BLaER1 (cell line): ENCODE results near the gene VOPP1.

Source experiments
- H3K27ac ChIP-seq: shearing (Covaris generic); formaldehyde crosslinking; 2 replicates; pipeline ENCODE4 v1.8.1; 2022
- H3K27me3 ChIP-seq: shearing (Covaris generic); formaldehyde crosslinking; 2 replicates; pipeline ENCODE4 v1.8.1; 2022
- H3K36me3 ChIP-seq: shearing (Covaris generic); formaldehyde crosslinking; 2 replicates; pipeline ENCODE4 v1.8.1; 2022
- H3K4me1 ChIP-seq: shearing (Covaris generic); formaldehyde crosslinking; 2 replicates; pipeline ENCODE4 v1.8.1; 2022
- H3K4me2 ChIP-seq: shearing (Covaris generic); formaldehyde crosslinking; 2 replicates; pipeline ENCODE4 v1.8.1; 2022
- H3K4me3 ChIP-seq: shearing (Covaris generic); formaldehyde crosslinking; 2 replicates; pipeline ENCODE4 v1.8.1; 2022
- H3K9ac ChIP-seq: shearing (Covaris generic); formaldehyde crosslinking; 2 replicates; pipeline ENCODE4 v1.8.1; 2022
- H3K9me3 ChIP-seq: shearing (Covaris generic); formaldehyde crosslinking; 2 replicates; pipeline ENCODE4 v1.8.1; 2022
- H4K20me1 ChIP-seq: shearing (Covaris generic); formaldehyde crosslinking; 2 replicates; pipeline ENCODE4 v1.8.1; 2022
- Cebpa-rat ChIP-seq: shearing (Covaris generic); IDR thresholded peaks from 2 replicates; pipeline ENCODE4 v1.8.1; 2022

Gene VOPP1

GRCh38 chr7:55546814-55547213, 25.5 kb downstream of the VOPP1 start:
- H3K36me3 ChIP-seq: peaks cover 19% of the 10 kb centered on the region; the same call in 1 of the 2 replicates
- no peaks in the 10 kb centered on the region for H3K27me3 ChIP-seq
- H3K9me3 ChIP-seq: peaks cover 25% of the 10 kb centered on the region
- peak overlapping the region; percentile 61 for H3K4me2 ChIP-seq
- TF ChIP-seq Cebpa-rat: no peak
- H3K9ac ChIP-seq: no peak overlapping the region
- H3K4me3 ChIP-seq: no peak overlapping the region
- H4K20me1 ChIP-seq: peaks cover 45% of the 10 kb centered on the region
- H3K27ac ChIP-seq: peak overlapping the region; percentile 63
- peaks cover 46% of the 10 kb centered on the region for H3K4me1 ChIP-seq

- Histone ChIP-seq H3K4me1 (peaks cover 41% of the 10 kb centered on the region), H3K4me2 (no peak overlapping the region)
Observed at GRCh38 chr7:55545496-55545895, 26.8 kb downstream of the VOPP1 start.

GRCh38 chr7:55540226-55540858, 32.0 kb downstream of the VOPP1 start:
- H4K20me1 ChIP-seq: peaks cover 23% of the 10 kb centered on the region; the same call in 1 of the 2 replicates
- no peak overlapping the region for H3K4me2 ChIP-seq
- no peak overlapping the region for H3K27ac ChIP-seq
- peaks cover 21% of the 10 kb centered on the region for H3K9me3 ChIP-seq
- H3K36me3 ChIP-seq: peaks cover 23% of the 10 kb centered on the region; the same call in 1 of the 2 replicates
- no peaks in the 10 kb centered on the region for H3K27me3 ChIP-seq
- H3K4me3 ChIP-seq: no peak overlapping the region
- H3K9ac ChIP-seq: no peak overlapping the region
- peaks cover 44% of the 10 kb centered on the region for H3K4me1 ChIP-seq
- no peak for TF ChIP-seq Cebpa-rat

More at GRCh38 chr7:55545496-55545895, 26.8 kb downstream of the VOPP1 start:
- peaks cover 23% of the 10 kb centered on the region for H3K9me3 ChIP-seq
- no peak overlapping the region for H3K27ac ChIP-seq
- no peaks in the 10 kb centered on the region for H3K27me3 ChIP-seq
- peaks cover 24% of the 10 kb centered on the region; the same call in 1 of the 2 replicates for H3K36me3 ChIP-seq
- H4K20me1 ChIP-seq: peaks cover 37% of the 10 kb centered on the region
- no peak overlapping the region for H3K4me3 ChIP-seq
- H3K9ac ChIP-seq: no peak overlapping the region
- TF ChIP-seq Cebpa-rat: no peak

GRCh38 chr7:55539380-55539779, 32.9 kb downstream of the VOPP1 start:
- no peak for TF ChIP-seq Cebpa-rat
- H3K9me3 ChIP-seq: peaks cover 14% of the 10 kb centered on the region
- H3K4me3 ChIP-seq: no peak overlapping the region
- H4K20me1 ChIP-seq: peaks cover 32% of the 10 kb centered on the region
- no peak overlapping the region for H3K9ac ChIP-seq
- peaks cover 17% of the 10 kb centered on the region; the same call in 1 of the 2 replicates for H3K36me3 ChIP-seq
- peak overlapping the region; percentile 50 for H3K4me2 ChIP-seq
- no peak overlapping the region for H3K27ac ChIP-seq
- H3K27me3 ChIP-seq: no peaks in the 10 kb centered on the region
- H3K4me1 ChIP-seq: peaks cover 54% of the 10 kb centered on the region

DNA sequence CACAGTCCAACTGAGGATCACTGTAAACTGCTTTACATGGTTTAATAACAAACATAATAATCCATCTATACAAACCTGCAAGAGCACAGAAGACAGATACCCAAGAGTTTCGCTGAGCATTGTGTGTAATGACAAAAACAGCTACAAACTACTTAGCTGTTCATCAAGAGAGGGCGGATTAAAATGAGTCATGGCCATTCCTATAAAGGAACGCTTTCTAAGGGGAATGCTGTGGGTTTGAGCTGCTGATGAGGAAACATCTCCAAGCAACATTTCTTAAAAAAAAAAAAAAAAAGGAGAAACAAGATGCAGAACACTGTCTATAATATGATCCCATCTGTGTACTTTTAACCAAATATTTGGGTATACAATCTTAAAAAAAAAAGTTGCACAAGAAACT, 33.8 kb downstream of the VOPP1 start:
- no peak overlapping the region for H3K9ac ChIP-seq
- peak overlapping the region; percentile 95; the same call in 1 of the 2 replicates for H3K4me2 ChIP-seq
- no peak overlapping the region for H3K27ac ChIP-seq
- peaks cover 41% of the 10 kb centered on the region for H4K20me1 ChIP-seq
- no peak overlapping the region for H3K4me3 ChIP-seq
- peaks cover 62% of the 10 kb centered on the region for H3K4me1 ChIP-seq
- no peaks in the 10 kb centered on the region for H3K27me3 ChIP-seq
- no peak for TF ChIP-seq Cebpa-rat
- peaks cover 11% of the 10 kb centered on the region; the same call in 1 of the 2 replicates for H3K9me3 ChIP-seq
- peaks cover 10% of the 10 kb centered on the region; the same call in 1 of the 2 replicates for H3K36me3 ChIP-seq

GRCh38 chr7:55537458-55537990, 34.8 kb downstream of the VOPP1 start:
- Histone ChIP-seq H3K9me3 (peaks cover 9% of the 10 kb centered on the region; the same call in 1 of the 2 replicates), H3K4me1 (peaks cover 72% of the 10 kb centered on the region), H3K9ac (peak overlapping the region; percentile 30; the same call in 1 of the 2 replicates), H3K36me3 (peaks cover 7% of the 10 kb centered on the region; the same call in 1 of the 2 replicates), H3K27me3 (no peaks in the 10 kb centered on the region), H3K27ac (peak overlapping the region; percentile 93), H4K20me1 (peaks cover 50% of the 10 kb centered on the region), H3K4me3 (no peak overlapping the region), H3K4me2 (peak overlapping the region; percentile 95)
- TF ChIP-seq Cebpa-rat: no peak

DNA sequence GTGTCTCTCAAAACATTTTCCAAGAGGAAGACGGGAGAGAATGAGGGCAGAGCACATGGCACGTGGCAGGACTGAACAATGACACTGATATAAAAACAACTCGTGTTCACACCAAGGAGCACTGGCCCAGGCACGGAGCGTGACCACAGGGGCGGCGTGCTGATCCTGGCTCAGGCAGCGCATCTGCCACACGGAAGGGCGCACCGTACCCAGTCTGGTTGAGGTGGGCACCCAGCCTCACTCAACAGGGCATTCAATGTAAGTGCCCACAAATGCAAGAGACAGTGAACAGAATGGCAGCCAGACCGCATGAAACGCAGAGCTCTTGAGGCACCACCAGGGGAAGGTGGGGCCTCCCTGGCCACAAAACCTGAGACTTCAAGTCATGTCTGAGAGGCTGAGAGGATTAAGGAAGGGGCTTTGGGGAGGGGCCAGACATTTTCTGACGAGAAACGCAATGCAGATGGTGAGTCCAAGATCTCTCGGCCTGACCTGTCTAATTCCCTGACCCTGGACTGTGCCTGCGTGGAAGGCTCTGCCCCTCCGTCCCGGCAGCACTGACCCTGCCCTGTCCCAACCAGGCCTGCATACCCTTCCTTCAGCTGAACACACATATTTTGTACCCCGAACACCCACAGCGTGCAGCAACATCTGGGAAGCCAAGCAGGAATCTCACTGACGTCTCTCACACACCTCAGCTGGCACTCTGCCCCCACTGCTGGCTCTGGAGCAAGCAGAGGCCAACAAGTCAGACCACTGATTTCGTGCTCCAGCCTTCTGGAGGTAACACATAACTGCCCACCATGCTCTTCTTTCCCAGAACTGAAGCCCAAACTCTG, 35.5 kb downstream of the VOPP1 start:
- no peak for TF ChIP-seq Cebpa-rat
- H3K4me2 ChIP-seq: peak overlapping the region; percentile 95
- H3K9me3 ChIP-seq: 0 out of 2 replicates have a peak, but pooled peaks cover 6% of the 10 kb centered on the region
- no peak overlapping the region for H3K4me3 ChIP-seq
- peaks cover 7% of the 10 kb centered on the region; the same call in 1 of the 2 replicates for H3K36me3 ChIP-seq
- peaks cover 55% of the 10 kb centered on the region for H4K20me1 ChIP-seq
- H3K27me3 ChIP-seq: no peaks in the 10 kb centered on the region
- peaks cover 79% of the 10 kb centered on the region for H3K4me1 ChIP-seq
- H3K27ac ChIP-seq: peak overlapping the region; percentile 93
- H3K9ac ChIP-seq: peak overlapping the region; percentile 72; the same call in 1 of the 2 replicates

DNA sequence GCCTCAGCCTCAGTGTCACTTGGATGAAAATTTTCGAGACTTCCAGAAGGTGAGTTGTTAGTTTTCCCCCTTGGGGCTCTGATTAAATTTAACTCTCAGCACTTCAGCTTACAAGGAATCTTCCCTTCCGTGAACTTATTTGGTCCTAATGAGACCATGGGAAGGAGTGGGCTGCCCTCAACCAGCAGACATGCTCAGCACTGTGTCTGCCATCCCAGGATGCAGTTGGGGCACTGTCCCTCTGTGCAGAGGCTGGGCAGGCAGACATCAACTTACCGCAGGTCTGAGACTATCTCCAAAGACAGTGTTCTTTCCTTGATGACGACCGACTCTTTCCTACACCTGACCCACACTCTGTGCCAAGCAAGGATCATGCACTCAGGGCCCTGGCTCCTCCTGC, 36.7 kb downstream of the VOPP1 start:
- Histone ChIP-seq H3K27ac (peak overlapping the region; percentile 93), H3K4me2 (peak overlapping the region; percentile 95), H4K20me1 (peaks cover 59% of the 10 kb centered on the region), H3K27me3 (no peaks in the 10 kb centered on the region), H3K36me3 (peaks cover 4% of the 10 kb centered on the region; the same call in 1 of the 2 replicates), H3K9ac (peak overlapping the region; percentile 72; the same call in 1 of the 2 replicates), H3K9me3 (peaks cover 2% of the 10 kb centered on the region; the same call in 1 of the 2 replicates), H3K4me3 (peak overlapping the region; percentile 46), H3K4me1 (peaks cover 91% of the 10 kb centered on the region)
- TF ChIP-seq Cebpa-rat: no peak

GRCh38 chr7:55534916-55535590, 37.2 kb downstream of the VOPP1 start:
- Histone ChIP-seq H3K4me3 (peak overlapping the region; percentile 46), H3K27me3 (no peaks in the 10 kb centered on the region), H3K27ac (peak overlapping the region; percentile 93), H3K9me3 (no peaks in the 10 kb centered on the region; the same call in 1 of the 2 replicates), H3K4me2 (peak overlapping the region; percentile 95), H4K20me1 (peaks cover 59% of the 10 kb centered on the region), H3K9ac (peak overlapping the region; percentile 72), H3K4me1 (peaks cover 95% of the 10 kb centered on the region), H3K36me3 (no peaks in the 10 kb centered on the region)
- TF ChIP-seq Cebpa-rat: no peak
